Right atrium auricular region (tissue), 2 donors: ENCODE results near the gene MAML1. TPM values are rescaled to one million over a fixed set of nuclear protein-coding genes. Genes with fewer than 3 reads are reported as not detected.

Experiments
- DNase-seq: peaks from one replicate; pipeline ENCODE4 v3.0.0-alpha.2; 2019; ENCODE audit warnings: low spot score
- H3K27ac ChIP-seq, 2 donors: fragments of 200-600 bp; sonication (generic); 1 replicate in 1 of 2; 2 replicates in 1 of 2; pipeline ENCODE4 v1.5.1; 2016 to 2019
- H3K27me3 ChIP-seq, 2 donors: fragments of 200-600 bp; sonication (generic); one replicate each; pipeline versions ENCODE4 v1.5.1 to v1.6.0; 2017 to 2019
- H3K36me3 ChIP-seq: fragments of 200-600 bp; sonication (generic); one replicate; pipeline ENCODE4 v1.5.1; 2016
- H3K4me1 ChIP-seq, 2 donors: fragments of 200-600 bp; sonication (generic); one replicate each; pipeline versions ENCODE4 v1.5.1 to v1.6.0; 2017 to 2019
- H3K4me3 ChIP-seq, 2 donors: fragments of 200-600 bp; sonication (generic); 1 replicate in 1 of 2; 2 replicates in 1 of 2; pipeline ENCODE4 v1.5.1; 2017 to 2019; ENCODE audit warnings: mild to moderate bottlenecking in 1 of 2, moderate library complexity in 1 of 2
- H3K9me3 ChIP-seq, 2 donors: fragments of 200-600 bp; sonication (generic); one replicate each; pipeline ENCODE4 v1.5.1; 2019
- CTCF ChIP-seq, 2 donors: fragments of 200-600 bp; sonication (generic); IDR thresholded peaks; one replicate each; pipeline ENCODE4 v1.5.1; 2019; ENCODE audit warnings: antibody characterized with exemption in 2 of 2
- total RNA-seq, 2 donors: library from RNA; depleted of rRNA; stranded (reverse); fragments of >200 nt; gene quantifications; one replicate each; pipeline ENCODE4 v1.1.0, GENCODE V29; 2016

MAML1 gene
- total RNA-seq, 2 donors from 2014 or later, result 10.8 to 16.6 TPM

GRCh38 chr5:179720222-179720621, 12.4 kb upstream of the MAML1 start:
- no peaks in the 10 kb centered on the region for H3K4me1 ChIP-seq
- no peaks in the 10 kb centered on the region for H3K27me3 ChIP-seq
- peaks cover 96% of the 10 kb centered on the region for H3K36me3 ChIP-seq
- H3K9me3 ChIP-seq, result no peaks in the 10 kb centered on the region
- H3K4me3 ChIP-seq, result no peak overlapping the region
- no peak for TF ChIP-seq CTCF (IDR thresholded peaks at IDR 0.05)
- no peak overlapping the region for H3K27ac ChIP-seq
- DNase-seq, result no peak

GRCh38 chr5:179724163-179724562, 8.5 kb upstream of the MAML1 start:
- H3K36me3 ChIP-seq, result peaks cover 100% of the 10 kb centered on the region
- no peak overlapping the region for H3K27ac ChIP-seq
- no peaks in the 10 kb centered on the region for H3K27me3 ChIP-seq
- DNase-seq, result no peak
- H3K9me3 ChIP-seq, result no peaks in the 10 kb centered on the region
- no peak for TF ChIP-seq CTCF (IDR thresholded peaks at IDR 0.05)
- H3K4me3 ChIP-seq, result no peak overlapping the region
- no peaks in the 10 kb centered on the region for H3K4me1 ChIP-seq

- H3K27me3 ChIP-seq, result no peaks in the 10 kb centered on the region
- no peak for DNase-seq
- no peaks in the 10 kb centered on the region for H3K9me3 ChIP-seq
- no peak overlapping the region for H3K4me3 ChIP-seq
- H3K27ac ChIP-seq, result no peak overlapping the region
- H3K36me3 ChIP-seq, result peaks cover 90% of the 10 kb centered on the region
- H3K4me1 ChIP-seq, result peaks cover 0 to 8% of the 10 kb centered on the region in 2 donors
- no peak for TF ChIP-seq CTCF (IDR thresholded peaks at IDR 0.05)
Observed at GRCh38 chr5:179727106-179727505, 5.5 kb upstream of the MAML1 start.

- DNase-seq, result no peak
- Histone ChIP-seq H3K4me3 (no peak overlapping the region), H3K36me3 (peaks cover 68% of the 10 kb centered on the region), H3K27ac (no peak overlapping the region), H3K4me1 (peaks cover 0 to 17% of the 10 kb centered on the region in 2 donors), H3K9me3 (no peaks in the 10 kb centered on the region), H3K27me3 (no peaks in the 10 kb centered on the region)
- TF ChIP-seq CTCF (IDR thresholded peaks at IDR 0.05), result no peak
Observed at GRCh38 chr5:179729303-179729702, 3.3 kb upstream of the MAML1 start.

- no peak for TF ChIP-seq CTCF (IDR thresholded peaks at IDR 0.05)
- H3K36me3 ChIP-seq, result peaks cover 64% of the 10 kb centered on the region
- H3K4me1 ChIP-seq, result peaks cover 0 to 21% of the 10 kb centered on the region in 2 donors
- H3K27ac ChIP-seq, result no peak overlapping the region
- no peaks in the 10 kb centered on the region for H3K27me3 ChIP-seq
- DNase-seq, result no peak
- no peak overlapping the region for H3K4me3 ChIP-seq
- H3K9me3 ChIP-seq, result no peaks in the 10 kb centered on the region
Observed at GRCh38 chr5:179729727-179730126, 2.9 kb upstream of the MAML1 start.

- H3K27ac ChIP-seq, result no peak overlapping the region
- H3K4me3 ChIP-seq, result no peak overlapping the region
- H3K36me3 ChIP-seq, result peaks cover 58% of the 10 kb centered on the region
- TF ChIP-seq CTCF (IDR thresholded peaks at IDR 0.05), result no peak
- DNase-seq, result no peak
- peaks cover 0 to 27% of the 10 kb centered on the region in 2 donors for H3K4me1 ChIP-seq
- no peaks in the 10 kb centered on the region for H3K27me3 ChIP-seq
- no peaks in the 10 kb centered on the region for H3K9me3 ChIP-seq
Observed at GRCh38 chr5:179730356-179730755, 2.3 kb upstream of the MAML1 start.
